ENCODE measurements around the gene DND1. TPM values are rescaled to one million over a fixed set of nuclear protein-coding genes. Genes with fewer than 3 reads are reported as not detected.
"Not testable (repeated sequence)": the region's sequence is repeated elsewhere in the genome, so short reads cannot be mapped to it uniquely, and the experiment has no call there.

DND1 gene
- polyA plus RNA-seq, 2 donors = 0.76 to 1.9 TPM

GRCh38 chr5:140647042-140647419, 26.3 kb downstream of the DND1 start:
- WGBS, 2 donors = 0% methylated on average over 27 of the region's 27 CpGs
- Histone ChIP-seq H3K27ac (ENCODE audit: low read depth in 2 of 2, low read length in 1 of 2) (peak overlapping the region; percentile 73 to 89), H3K4me3 (ENCODE audit: low read depth in 1 of 2, low read length in 2 of 2) (peak overlapping the region; percentile 84 to 91), H3K4me1 (ENCODE audit: control insufficient read depth in 2 of 2, insufficient read depth in 2 of 2, low read length in 1 of 2) (peaks cover 0 to 3% of the 10 kb centered on the region in 2 donors), H3K36me3 (ENCODE audit: control insufficient read depth in 2 of 2, insufficient read depth in 2 of 2, low read length in 1 of 2) (peaks cover 4 to 18% of the 10 kb centered on the region in 2 donors), H3K9me3 (ENCODE audit: control insufficient read depth in 2 of 2, insufficient read depth in 1 of 2, low read depth in 1 of 2, low read length in 1 of 2) (no peaks in the 10 kb centered on the region), H3K27me3 (ENCODE audit: control insufficient read depth in 1 of 2, insufficient read depth in 2 of 2, low read length in 2 of 2) (no peaks in the 10 kb centered on the region)

GRCh38 chr5:140642718-140643117, 30.7 kb downstream of the DND1 start:
- no peak overlapping the region for H3K27ac ChIP-seq (ENCODE audit: low read depth in 2 of 2, low read length in 1 of 2)
- H3K27me3 ChIP-seq (ENCODE audit: control insufficient read depth in 1 of 2, insufficient read depth in 2 of 2, low read length in 2 of 2) = no peaks in the 10 kb centered on the region
- 45 to 49% methylated on average over 3 of the region's 3 CpGs for WGBS, 2 donors
- no peak overlapping the region for H3K4me3 ChIP-seq (ENCODE audit: low read depth in 1 of 2, low read length in 2 of 2)
- H3K9me3 ChIP-seq (ENCODE audit: control insufficient read depth in 2 of 2, insufficient read depth in 1 of 2, low read depth in 1 of 2, low read length in 1 of 2) = no peaks in the 10 kb centered on the region
- peaks cover 4 to 17% of the 10 kb centered on the region in 2 donors for H3K36me3 ChIP-seq (ENCODE audit: control insufficient read depth in 2 of 2, insufficient read depth in 2 of 2, low read length in 1 of 2)
- peaks cover 0 to 3% of the 10 kb centered on the region in 2 donors for H3K4me1 ChIP-seq (ENCODE audit: control insufficient read depth in 2 of 2, insufficient read depth in 2 of 2, low read length in 1 of 2)

- H3K27ac ChIP-seq (ENCODE audit: low read depth in 2 of 2, low read length in 1 of 2) = no peak overlapping the region
- WGBS, 2 donors = 88 to 89% methylated on average over 8 of the region's 8 CpGs
These were observed 31.7 kb downstream of the DND1 start for GRCh38 chr5:140641716-140642115.

GRCh38 chr5:140639148-140639981, 34.0 kb downstream of the DND1 start, which contains the start of gene TMCO6:
Gene TMCO6 (plus strand): TSS chr5:140639451. CDS start chr5:140639528, 77 bp downstream.
- Histone ChIP-seq H3K4me3 (ENCODE audit: low read depth in 1 of 2, low read length in 2 of 2) (peak within 1 kb of the TSS; percentile 78 to 83), H3K27ac (ENCODE audit: low read depth in 2 of 2, low read length in 1 of 2) (peak within 1 kb of the TSS; percentile 86 to 91), H3K9me3 (ENCODE audit: control insufficient read depth in 2 of 2, insufficient read depth in 1 of 2, low read depth in 1 of 2, low read length in 1 of 2) (no peaks in the 10 kb centered on the region), H3K36me3 (ENCODE audit: control insufficient read depth in 2 of 2, insufficient read depth in 2 of 2, low read length in 1 of 2) (peaks cover 0 to 10% of the 10 kb centered on the region in 2 donors), H3K27me3 (ENCODE audit: control insufficient read depth in 1 of 2, insufficient read depth in 2 of 2, low read length in 2 of 2) (no peaks in the 10 kb centered on the region), H3K4me1 (ENCODE audit: control insufficient read depth in 2 of 2, insufficient read depth in 2 of 2, low read length in 1 of 2) (peaks cover 0 to 3% of the 10 kb centered on the region in 2 donors)
- 0 to 1% methylated on average over 55 to 63 of the region's 63 CpGs for WGBS, 2 donors

More at GRCh38 chr5:140641716-140642115, 31.7 kb downstream of the DND1 start:
- Histone ChIP-seq H3K27me3 (ENCODE audit: control insufficient read depth in 1 of 2, insufficient read depth in 2 of 2, low read length in 2 of 2) (no peaks in the 10 kb centered on the region), H3K9me3 (ENCODE audit: control insufficient read depth in 2 of 2, insufficient read depth in 1 of 2, low read depth in 1 of 2, low read length in 1 of 2) (no peaks in the 10 kb centered on the region), H3K4me3 (ENCODE audit: low read depth in 1 of 2, low read length in 2 of 2) (no peak overlapping the region), H3K4me1 (ENCODE audit: control insufficient read depth in 2 of 2, insufficient read depth in 2 of 2, low read length in 1 of 2) (peaks cover 0 to 3% of the 10 kb centered on the region in 2 donors), H3K36me3 (ENCODE audit: control insufficient read depth in 2 of 2, insufficient read depth in 2 of 2, low read length in 1 of 2) (peaks cover 4 to 17% of the 10 kb centered on the region in 2 donors)

GRCh38 chr5:140638898-140639147, 34.6 kb downstream of the DND1 start:
- not testable (repeated sequence) for H3K27me3 ChIP-seq (ENCODE audit: control insufficient read depth in 1 of 2, insufficient read depth in 2 of 2, low read length in 2 of 2); H3K4me1 ChIP-seq (ENCODE audit: control insufficient read depth in 2 of 2, insufficient read depth in 2 of 2, low read length in 1 of 2); H3K9me3 ChIP-seq (ENCODE audit: control insufficient read depth in 2 of 2, insufficient read depth in 1 of 2, low read depth in 1 of 2, low read length in 1 of 2); H3K36me3 ChIP-seq (ENCODE audit: control insufficient read depth in 2 of 2, insufficient read depth in 2 of 2, low read length in 1 of 2)
- WGBS, 2 donors = 12% methylated on average over 9 of the region's 9 CpGs
- Histone ChIP-seq H3K4me3 (ENCODE audit: low read depth in 1 of 2, low read length in 2 of 2) (peak overlapping the region in 1 of 2 donors; percentile 83), H3K27ac (ENCODE audit: low read depth in 2 of 2, low read length in 1 of 2) (peak overlapping the region; percentile 65 to 86)

GRCh38 chr5:140637371-140638100, 35.8 kb downstream of the DND1 start:
- Histone ChIP-seq H3K9me3 (ENCODE audit: control insufficient read depth in 2 of 2, insufficient read depth in 1 of 2, low read depth in 1 of 2, low read length in 1 of 2) (no peaks in the 10 kb centered on the region), H3K27ac (ENCODE audit: low read depth in 2 of 2, low read length in 1 of 2) (no peak overlapping the region), H3K4me3 (ENCODE audit: low read depth in 1 of 2, low read length in 2 of 2) (no peak overlapping the region), H3K4me1 (ENCODE audit: control insufficient read depth in 2 of 2, insufficient read depth in 2 of 2, low read length in 1 of 2) (peaks cover 0 to 6% of the 10 kb centered on the region in 2 donors), H3K27me3 (ENCODE audit: control insufficient read depth in 1 of 2, insufficient read depth in 2 of 2, low read length in 2 of 2) (no peaks in the 10 kb centered on the region), H3K36me3 (ENCODE audit: control insufficient read depth in 2 of 2, insufficient read depth in 2 of 2, low read length in 1 of 2) (peaks cover 0 to 3% of the 10 kb centered on the region in 2 donors)
- 85 to 88% methylated on average over 10 of the region's 10 CpGs for WGBS, 2 donors

- Histone ChIP-seq H3K36me3 (ENCODE audit: control insufficient read depth in 2 of 2, insufficient read depth in 2 of 2, low read length in 1 of 2) (no peaks in the 10 kb centered on the region), H3K4me3 (ENCODE audit: low read depth in 1 of 2, low read length in 2 of 2) (no peak overlapping the region), H3K4me1 (ENCODE audit: control insufficient read depth in 2 of 2, insufficient read depth in 2 of 2, low read length in 1 of 2) (peaks cover 3 to 14% of the 10 kb centered on the region in 2 donors), H3K27me3 (ENCODE audit: control insufficient read depth in 1 of 2, insufficient read depth in 2 of 2, low read length in 2 of 2) (no peaks in the 10 kb centered on the region), H3K9me3 (ENCODE audit: control insufficient read depth in 2 of 2, insufficient read depth in 1 of 2, low read depth in 1 of 2, low read length in 1 of 2) (no peaks in the 10 kb centered on the region), H3K27ac (ENCODE audit: low read depth in 2 of 2, low read length in 1 of 2) (no peak overlapping the region)
- 88 to 89% methylated on average over 8 of the region's 8 CpGs for WGBS, 2 donors
These were observed 37.8 kb downstream of the DND1 start for GRCh38 chr5:140635291-140636257.

GRCh38 chr5:140634103-140634502, 39.3 kb downstream of the DND1 start:
- 56 to 68% methylated on average over 3 of the region's 3 CpGs for WGBS, 2 donors
- Histone ChIP-seq H3K4me3 (ENCODE audit: low read depth in 1 of 2, low read length in 2 of 2) (no peak overlapping the region), H3K27ac (ENCODE audit: low read depth in 2 of 2, low read length in 1 of 2) (no peak overlapping the region), H3K36me3 (ENCODE audit: control insufficient read depth in 2 of 2, insufficient read depth in 2 of 2, low read length in 1 of 2) (no peaks in the 10 kb centered on the region), H3K27me3 (ENCODE audit: control insufficient read depth in 1 of 2, insufficient read depth in 2 of 2, low read length in 2 of 2) (no peaks in the 10 kb centered on the region), H3K9me3 (ENCODE audit: control insufficient read depth in 2 of 2, insufficient read depth in 1 of 2, low read depth in 1 of 2, low read length in 1 of 2) (no peaks in the 10 kb centered on the region), H3K4me1 (ENCODE audit: control insufficient read depth in 2 of 2, insufficient read depth in 2 of 2, low read length in 1 of 2) (peaks cover 3 to 14% of the 10 kb centered on the region in 2 donors)

- WGBS, 2 donors = 88 to 90% methylated on average over 2 of the region's 2 CpGs
- no peaks in the 10 kb centered on the region for H3K27me3 ChIP-seq (ENCODE audit: control insufficient read depth in 1 of 2, insufficient read depth in 2 of 2, low read length in 2 of 2)
- H3K36me3 ChIP-seq (ENCODE audit: control insufficient read depth in 2 of 2, insufficient read depth in 2 of 2, low read length in 1 of 2) = no peaks in the 10 kb centered on the region
- peaks cover 3 to 14% of the 10 kb centered on the region in 2 donors for H3K4me1 ChIP-seq (ENCODE audit: control insufficient read depth in 2 of 2, insufficient read depth in 2 of 2, low read length in 1 of 2)
- no peaks in the 10 kb centered on the region for H3K9me3 ChIP-seq (ENCODE audit: control insufficient read depth in 2 of 2, insufficient read depth in 1 of 2, low read depth in 1 of 2, low read length in 1 of 2)
- H3K4me3 ChIP-seq (ENCODE audit: low read depth in 1 of 2, low read length in 2 of 2) = no peak overlapping the region
- peak overlapping the region in 1 of 2 donors; percentile 82 for H3K27ac ChIP-seq (ENCODE audit: low read depth in 2 of 2, low read length in 1 of 2)
These were observed 39.9 kb downstream of the DND1 start for GRCh38 chr5:140633501-140633900.

All from esophagus (tissue), 2 donors.